Stomach (tissue), 9 donors: ENCODE measurements around the gene CCDC85A. TPM values are rescaled to one million over a fixed set of nuclear protein-coding genes. Genes with fewer than 3 reads are reported as not detected.

ENCODE experiments used
- DNase-seq, 2 donors: peaks; one replicate each; pipeline versions ENCODE4 v3.0.0 to v3.0.0-alpha.2; 2013 to 2019
- H3K27ac ChIP-seq, 5 donors: fragments of 200-600 bp in 4 of 5; sonication (generic) in 4 of 5; one replicate each; pipeline ENCODE4 v1.5.1; 2013 to 2019; ENCODE audit warnings: mild to moderate bottlenecking in 1 of 5, moderate library complexity in 1 of 5
- H3K27me3 ChIP-seq, 3 donors: fragments of 200-600 bp; sonication (generic); one replicate each; pipeline ENCODE4 v1.5.1; 2017 to 2019; ENCODE audit warnings: mixed run types in 1 of 3
- H3K36me3 ChIP-seq, 4 donors: fragments of 200-600 bp; sonication (generic); 1 replicate in 3 of 4; 2 replicates in 1 of 4; pipeline ENCODE4 v1.5.1; 2016 to 2019
- H3K4me1 ChIP-seq, 4 donors: fragments of 200-600 bp; sonication (generic); one replicate each; pipeline ENCODE4 v1.5.1; 2016 to 2019
- H3K4me3 ChIP-seq, 4 donors: fragments of 200-600 bp; sonication (generic) in 3 of 4; one replicate each; pipeline ENCODE4 v1.5.1; 2016 to 2019; ENCODE audit warnings: mild to moderate bottlenecking in 1 of 4
- H3K9me3 ChIP-seq, 4 donors: fragments of 200-600 bp; sonication (generic); one replicate each; pipeline ENCODE4 v1.5.1; 2016 to 2019
- EP300 ChIP-seq: sonication (generic); formaldehyde crosslinking; IDR thresholded peaks from one replicate; pipeline ENCODE4 v1.6.1; 2017; ENCODE audit warnings: antibody characterized with exemption
- POLR2A ChIP-seq, 4 donors: fragments of 450-650 bp; IDR thresholded peaks; one replicate each; pipeline ENCODE4 v1.6.1; 2016; ENCODE audit warnings: antibody characterized with exemption in 4 of 4, control low read depth in 2 of 4, mild to moderate bottlenecking in 1 of 4, moderate library complexity in 1 of 4
- POLR2AphosphoS5 ChIP-seq, 3 donors: sonication (generic); formaldehyde crosslinking; IDR thresholded peaks; one replicate each; pipeline ENCODE4 v1.6.1; 2016; ENCODE audit warnings: antibody characterized with exemption in 3 of 3
- WGBS, 5 donors: extraction: QIAGEN DNeasy Blood & Tissue Kit in 3 of 5; methylation state at CpG; one replicate each; pipeline versions ENCODE4 v1.1.5 to v1.1.7; 2013 to 2018; 5-methylcytosine and 5-hydroxymethylcytosine counted together
- intact Hi-C: fragments of 100-400 bp; cut with DNase I; formaldehyde crosslinking; loops from one replicate; pipeline ENCODE4 v1.15.1; 2023; ENCODE audit warnings: low total_unique reads
- polyA plus RNA-seq, 3 donors: library from polyadenylated mRNA; stranded (reverse); fragments of 200-250 nt; gene quantifications; one replicate each; pipeline ENCODE4 v1.2.3, GENCODE V29; 2013
- total RNA-seq, 5 donors: library from RNA; depleted of rRNA; stranded (reverse); fragments of >200 nt; gene quantifications; one replicate each; pipeline versions ENCODE4 v1.1.0 to v1.2.3, GENCODE V29; 2014 to 2016
- TF ChIP-seq, protein P1 (sequence below), 7 experiments: fragments of 450-650 bp in 4 of 7; fragments of 200-600 bp in 3 of 7; sonication (generic) in 3 of 7; IDR thresholded peaks; one replicate each; pipeline ENCODE4 v1.5.1; 2016 to 2019; ENCODE audit warnings: antibody characterized with exemption in 7 of 7, control low read depth in 2 of 7, mild to moderate bottlenecking in 1 of 7
- donor health status: healthy with polysubstance abuse.
- donor health status: Bipolar disorder and iron deficiency.
- donor health status: healthy.

Gene CCDC85A
- total and polyA plus RNA-seq, 8 donors = 0.10 to 6.4 (median 3.2) TPM; not detected in 1

- Histone ChIP-seq H3K4me3 (no peak overlapping the region), H3K4me1 (no peaks in the 10 kb centered on the region), H3K36me3 (no peaks in the 10 kb centered on the region), H3K27ac (no peak overlapping the region), H3K9me3 (no peaks in the 10 kb centered on the region), H3K27me3 (no peaks in the 10 kb centered on the region)
- intact Hi-C loops = no loop called here
- 80 to 95% (median 85%) methylated on average over 1 of the region's 1 CpG for WGBS, 5 donors
- no peak for DNase-seq
- TF ChIP-seq, protein P1, sequence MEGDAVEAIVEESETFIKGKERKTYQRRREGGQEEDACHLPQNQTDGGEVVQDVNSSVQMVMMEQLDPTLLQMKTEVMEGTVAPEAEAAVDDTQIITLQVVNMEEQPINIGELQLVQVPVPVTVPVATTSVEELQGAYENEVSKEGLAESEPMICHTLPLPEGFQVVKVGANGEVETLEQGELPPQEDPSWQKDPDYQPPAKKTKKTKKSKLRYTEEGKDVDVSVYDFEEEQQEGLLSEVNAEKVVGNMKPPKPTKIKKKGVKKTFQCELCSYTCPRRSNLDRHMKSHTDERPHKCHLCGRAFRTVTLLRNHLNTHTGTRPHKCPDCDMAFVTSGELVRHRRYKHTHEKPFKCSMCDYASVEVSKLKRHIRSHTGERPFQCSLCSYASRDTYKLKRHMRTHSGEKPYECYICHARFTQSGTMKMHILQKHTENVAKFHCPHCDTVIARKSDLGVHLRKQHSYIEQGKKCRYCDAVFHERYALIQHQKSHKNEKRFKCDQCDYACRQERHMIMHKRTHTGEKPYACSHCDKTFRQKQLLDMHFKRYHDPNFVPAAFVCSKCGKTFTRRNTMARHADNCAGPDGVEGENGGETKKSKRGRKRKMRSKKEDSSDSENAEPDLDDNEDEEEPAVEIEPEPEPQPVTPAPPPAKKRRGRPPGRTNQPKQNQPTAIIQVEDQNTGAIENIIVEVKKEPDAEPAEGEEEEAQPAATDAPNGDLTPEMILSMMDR (IDR thresholded peaks at IDR 0.05) = no peak
Observed at GRCh38 chr2:56344771-56345170, 161.0 kb downstream of the CCDC85A start.

DNA sequence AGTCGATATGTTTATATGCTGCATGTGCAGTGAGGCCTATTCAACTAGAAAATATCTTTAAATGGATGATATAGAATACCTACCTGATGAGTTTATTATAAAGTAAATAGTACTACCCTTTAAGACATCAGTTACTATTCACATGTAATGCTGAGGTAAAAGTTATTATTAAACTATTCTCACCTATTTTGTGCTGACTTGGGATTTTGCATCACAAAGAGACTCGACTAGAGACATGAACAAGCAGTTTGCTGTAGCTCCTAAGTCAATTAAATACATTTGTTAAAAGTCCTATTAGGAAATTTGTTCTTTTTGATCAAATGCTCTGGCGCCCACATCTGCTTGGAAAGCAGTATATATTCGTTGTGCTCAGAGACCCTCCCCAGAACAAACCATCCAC lies 164.1 kb downstream of the CCDC85A start:
- Histone ChIP-seq H3K4me1 (no peaks in the 10 kb centered on the region), H3K36me3 (no peaks in the 10 kb centered on the region), H3K4me3 (no peak overlapping the region), H3K27me3 (no peaks in the 10 kb centered on the region), H3K9me3 (no peaks in the 10 kb centered on the region), H3K27ac (no peak overlapping the region)
- WGBS, 5 donors = 74 to 89% (median 85%) methylated on average over 4 of the region's 4 CpGs
- TF ChIP-seq, protein P1 (IDR thresholded peaks at IDR 0.05) = no peak
- no peak for TF ChIP-seq POLR2AphosphoS5 (IDR thresholded peaks at IDR 0.05)
- no peak for TF ChIP-seq POLR2A (IDR thresholded peaks at IDR 0.05)
- no peak for TF ChIP-seq EP300
- DNase-seq = no peak
- intact Hi-C loops = no loop called here

- no peaks in the 10 kb centered on the region for H3K4me1 ChIP-seq
- peak in 1 of 2 donors; percentile 7 for DNase-seq
- H3K27me3 ChIP-seq = no peaks in the 10 kb centered on the region
- no peak overlapping the region for H3K4me3 ChIP-seq
- no peaks in the 10 kb centered on the region for H3K9me3 ChIP-seq
- intact Hi-C loops = no loop called here
- no peak overlapping the region for H3K27ac ChIP-seq
- 36 to 57% (median 49%) methylated on average over 6 of the region's 6 CpGs for WGBS, 5 donors
- TF ChIP-seq POLR2A (IDR thresholded peaks at IDR 0.05) = no peak
- TF ChIP-seq, protein P1 (IDR thresholded peaks at IDR 0.05) = no peak
- TF ChIP-seq POLR2AphosphoS5 (IDR thresholded peaks at IDR 0.05) = no peak
- TF ChIP-seq EP300 = no peak
- H3K36me3 ChIP-seq = no peaks in the 10 kb centered on the region
Observed at GRCh38 chr2:56348392-56349210, 164.8 kb downstream of the CCDC85A start.

DNA sequence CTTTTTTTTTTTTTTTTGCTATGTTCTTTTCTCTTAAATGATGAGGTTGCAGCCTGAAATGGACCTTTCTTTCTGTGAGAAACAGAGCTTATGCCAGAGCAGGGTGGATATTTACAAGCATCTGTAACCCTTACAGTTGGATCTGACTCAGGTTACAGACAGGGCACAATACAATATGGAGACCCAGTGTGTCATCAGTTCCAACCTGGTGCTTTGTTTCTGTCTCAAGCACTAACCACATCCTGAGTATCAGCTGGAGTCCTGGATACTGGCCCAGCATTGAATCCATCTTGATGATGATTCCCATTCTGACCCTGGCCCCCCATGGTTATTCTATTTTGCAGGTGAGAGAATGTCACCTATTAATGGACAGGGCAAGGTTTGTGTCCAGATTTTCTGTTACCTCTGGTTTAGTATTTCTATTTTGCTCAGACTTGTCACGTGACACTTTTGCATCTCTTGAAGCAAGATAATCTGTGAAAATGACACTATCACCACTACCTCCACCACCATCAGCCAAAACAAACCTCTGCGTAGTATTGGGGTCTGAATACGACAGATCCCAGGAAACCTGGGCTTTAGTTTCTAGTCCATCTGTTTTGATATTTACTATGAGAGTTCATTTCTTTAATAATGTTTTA lies 174.0 kb downstream of the CCDC85A start:
- Histone ChIP-seq H3K27ac (no peak overlapping the region), H3K4me3 (no peak overlapping the region), H3K36me3 (no peaks in the 10 kb centered on the region), H3K27me3 (no peaks in the 10 kb centered on the region), H3K4me1 (no peaks in the 10 kb centered on the region), H3K9me3 (no peaks in the 10 kb centered on the region)
- TF ChIP-seq POLR2AphosphoS5 (IDR thresholded peaks at IDR 0.05) (no peak), EP300 (no peak), POLR2A (IDR thresholded peaks at IDR 0.05) (no peak)
- TF ChIP-seq, protein P1 (IDR thresholded peaks at IDR 0.05) = no peak
- intact Hi-C loops = no loop called here
- DNase-seq = no peak
- WGBS, 5 donors = 81 to 93% (median 90%) methylated on average over 3 of the region's 3 CpGs
